ENCODE data around the gene LOXL4. TPM values are rescaled to one million over a fixed set of nuclear protein-coding genes. Genes with fewer than 3 reads are reported as not detected.

Gene LOXL4
- total RNA-seq, 3 donors from 2014 or later (not counting 1 experiment from before 2014, with no cell fraction given), result 0.23 TPM; not detected in 2

DNA sequence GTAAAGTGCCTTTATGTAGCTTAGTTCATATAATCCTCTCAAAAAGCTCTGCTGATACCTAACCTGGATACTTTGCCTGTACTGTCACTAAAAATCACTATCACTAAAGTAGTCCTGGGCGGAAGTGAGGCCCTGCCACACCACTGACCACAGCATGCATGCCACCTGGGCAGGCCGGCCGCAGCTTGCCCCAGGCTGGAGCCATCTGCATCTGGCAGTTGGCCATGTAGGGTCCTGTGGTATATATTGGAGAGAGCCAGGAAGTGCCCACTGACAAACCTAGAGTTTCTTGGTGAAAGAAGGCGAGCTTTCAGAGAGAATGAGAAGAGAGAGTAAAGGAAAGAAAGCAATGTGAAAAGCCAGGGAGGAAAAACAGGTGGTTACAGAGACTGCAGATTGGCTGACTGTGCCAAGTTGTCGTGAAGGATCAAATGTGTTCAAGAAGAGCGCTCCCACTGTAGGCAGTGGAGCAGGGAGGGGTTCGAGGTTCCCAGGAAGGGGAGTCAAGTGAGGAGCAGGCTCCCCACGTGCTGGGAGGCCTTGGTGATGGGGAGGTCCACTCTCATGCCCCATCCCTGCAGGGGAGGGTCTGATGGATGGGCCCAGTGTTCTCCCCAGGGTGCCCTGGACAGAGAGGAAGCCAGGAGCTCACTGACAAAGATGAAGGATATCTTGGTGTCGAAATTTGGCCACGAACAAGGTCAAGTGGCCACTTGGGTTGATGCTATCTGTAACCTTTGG is 13.6 kb downstream of the LOXL4 start:
- Mint-ChIP-seq H3K9me3 (no peaks in the 10 kb centered on the region), H3K27me3 (ENCODE audit: low read depth in 2 of 2) (no peaks in the 10 kb centered on the region), H3K4me1 (peaks cover 7 to 21% of the 10 kb centered on the region in 2 donors), H3K36me3 (peaks cover 16% of the 10 kb centered on the region), H3K4me3 (no peak overlapping the region), H3K27ac (peak overlapping the region; percentile 12 to 68)
- no peak overlapping the region for H3K27ac ChIP-seq (ENCODE audit: low read length)
- H3K4me1 ChIP-seq (ENCODE audit: control insufficient read depth, insufficient read depth, low read length), result peaks cover 23% of the 10 kb centered on the region
- WGBS (ENCODE audit: insufficient coverage), result 70% methylated on average over 10 of the region's 10 CpGs
- ATAC-seq (no peak), DNase-seq (no peak)
- H3K27me3 ChIP-seq (ENCODE audit: control insufficient read depth, insufficient read depth, low read length), result no peaks in the 10 kb centered on the region
- H3K9me3 ChIP-seq (ENCODE audit: control insufficient read depth, insufficient read depth, low read length), result no peaks in the 10 kb centered on the region
- H3K36me3 ChIP-seq (ENCODE audit: control insufficient read depth, insufficient read depth, low read length), result peaks cover 3% of the 10 kb centered on the region
- TF ChIP-seq, protein P1, sequence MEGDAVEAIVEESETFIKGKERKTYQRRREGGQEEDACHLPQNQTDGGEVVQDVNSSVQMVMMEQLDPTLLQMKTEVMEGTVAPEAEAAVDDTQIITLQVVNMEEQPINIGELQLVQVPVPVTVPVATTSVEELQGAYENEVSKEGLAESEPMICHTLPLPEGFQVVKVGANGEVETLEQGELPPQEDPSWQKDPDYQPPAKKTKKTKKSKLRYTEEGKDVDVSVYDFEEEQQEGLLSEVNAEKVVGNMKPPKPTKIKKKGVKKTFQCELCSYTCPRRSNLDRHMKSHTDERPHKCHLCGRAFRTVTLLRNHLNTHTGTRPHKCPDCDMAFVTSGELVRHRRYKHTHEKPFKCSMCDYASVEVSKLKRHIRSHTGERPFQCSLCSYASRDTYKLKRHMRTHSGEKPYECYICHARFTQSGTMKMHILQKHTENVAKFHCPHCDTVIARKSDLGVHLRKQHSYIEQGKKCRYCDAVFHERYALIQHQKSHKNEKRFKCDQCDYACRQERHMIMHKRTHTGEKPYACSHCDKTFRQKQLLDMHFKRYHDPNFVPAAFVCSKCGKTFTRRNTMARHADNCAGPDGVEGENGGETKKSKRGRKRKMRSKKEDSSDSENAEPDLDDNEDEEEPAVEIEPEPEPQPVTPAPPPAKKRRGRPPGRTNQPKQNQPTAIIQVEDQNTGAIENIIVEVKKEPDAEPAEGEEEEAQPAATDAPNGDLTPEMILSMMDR (IDR thresholded peaks at IDR 0.05), result no peak
- intact Hi-C loops (cut with micrococcal nuclease), result no loop called here
- no peak overlapping the region for H3K4me3 ChIP-seq (ENCODE audit: low read length)

DNA sequence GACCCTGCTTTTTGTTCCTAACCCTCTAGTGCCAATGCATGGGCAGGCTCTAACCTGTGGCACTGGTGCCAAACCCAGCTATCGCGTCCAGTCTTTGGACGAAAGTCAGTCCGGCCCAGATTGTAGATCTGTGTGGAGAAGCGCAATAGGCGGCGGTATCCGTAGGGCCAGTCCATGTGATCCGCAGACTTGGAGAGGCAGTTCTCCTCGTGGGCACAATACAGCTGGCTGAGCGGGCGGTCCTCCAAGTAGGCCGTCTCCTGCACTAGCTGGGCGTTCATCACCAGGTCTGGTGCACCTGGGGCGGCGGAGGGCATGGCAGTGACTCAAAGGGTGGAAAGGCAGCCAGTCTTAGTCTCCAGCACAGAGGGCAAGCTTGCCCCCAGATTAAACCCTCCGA is 14.5 kb downstream of the LOXL4 start:
- Histone ChIP-seq H3K27me3 (ENCODE audit: control insufficient read depth, insufficient read depth, low read length) (no peaks in the 10 kb centered on the region), H3K4me3 (ENCODE audit: low read length) (no peak overlapping the region), H3K36me3 (ENCODE audit: control insufficient read depth, insufficient read depth, low read length) (peaks cover 9% of the 10 kb centered on the region), H3K9me3 (ENCODE audit: control insufficient read depth, insufficient read depth, low read length) (no peaks in the 10 kb centered on the region), H3K27ac (ENCODE audit: low read length) (no peak overlapping the region), H3K4me1 (ENCODE audit: control insufficient read depth, insufficient read depth, low read length) (peaks cover 16% of the 10 kb centered on the region)
- Mint-ChIP-seq H3K4me1 (peaks cover 7 to 13% of the 10 kb centered on the region in 2 donors), H3K27me3 (ENCODE audit: low read depth in 2 of 2) (no peaks in the 10 kb centered on the region), H3K4me3 (no peak overlapping the region), H3K27ac (no peak overlapping the region), H3K9me3 (no peaks in the 10 kb centered on the region), H3K36me3 (peaks cover 21% of the 10 kb centered on the region)
- TF ChIP-seq, protein P1 (IDR thresholded peaks at IDR 0.05), result no peak
- DNase-seq (no peak), ATAC-seq (no peak)
- 95% methylated on average over 17 of the region's 17 CpGs for whole genome bisulfite sequencing (ENCODE audit: insufficient coverage)
- intact Hi-C loops (cut with micrococcal nuclease), result no loop called here

DNA sequence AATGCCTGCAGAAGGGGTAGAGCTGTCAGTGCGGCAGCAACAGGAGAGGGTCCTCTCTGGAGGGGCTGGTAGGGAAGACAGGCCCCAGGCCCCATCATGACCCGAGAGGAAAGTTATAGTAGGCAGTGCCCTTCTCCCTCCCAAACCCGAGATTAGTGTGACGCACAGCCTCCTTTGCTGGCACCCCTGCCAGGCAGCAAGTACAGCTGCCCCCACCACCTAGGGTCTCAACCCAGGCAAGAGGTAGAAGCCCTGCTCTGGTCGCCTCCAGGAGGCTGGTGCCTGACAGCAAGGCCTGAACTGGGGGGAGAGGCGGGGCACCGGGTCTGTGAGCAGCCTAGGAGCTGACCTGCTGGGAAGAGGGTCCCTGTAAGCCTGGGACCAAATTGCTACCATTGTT is 15.5 kb downstream of the LOXL4 start:
- Mint-ChIP-seq H3K27me3 (ENCODE audit: low read depth in 2 of 2) (no peaks in the 10 kb centered on the region), H3K4me1 (peaks cover 7 to 13% of the 10 kb centered on the region in 2 donors), H3K27ac (no peak overlapping the region), H3K4me3 (no peak overlapping the region), H3K36me3 (peaks cover 21% of the 10 kb centered on the region), H3K9me3 (no peaks in the 10 kb centered on the region)
- 92% methylated on average over 7 of the region's 7 CpGs for WGBS (ENCODE audit: insufficient coverage)
- H3K27ac ChIP-seq (ENCODE audit: low read length), result no peak overlapping the region
- H3K4me3 ChIP-seq (ENCODE audit: low read length), result no peak overlapping the region
- ATAC-seq (no peak), DNase-seq (no peak)
- TF ChIP-seq, protein P1 (IDR thresholded peaks at IDR 0.05), result no peak
- no peaks in the 10 kb centered on the region for H3K27me3 ChIP-seq (ENCODE audit: control insufficient read depth, insufficient read depth, low read length)
- peaks cover 16% of the 10 kb centered on the region for H3K4me1 ChIP-seq (ENCODE audit: control insufficient read depth, insufficient read depth, low read length)
- no peaks in the 10 kb centered on the region for H3K9me3 ChIP-seq (ENCODE audit: control insufficient read depth, insufficient read depth, low read length)
- H3K36me3 ChIP-seq (ENCODE audit: control insufficient read depth, insufficient read depth, low read length), result peaks cover 17% of the 10 kb centered on the region
- intact Hi-C loops (cut with micrococcal nuclease), result no loop called here

DNA sequence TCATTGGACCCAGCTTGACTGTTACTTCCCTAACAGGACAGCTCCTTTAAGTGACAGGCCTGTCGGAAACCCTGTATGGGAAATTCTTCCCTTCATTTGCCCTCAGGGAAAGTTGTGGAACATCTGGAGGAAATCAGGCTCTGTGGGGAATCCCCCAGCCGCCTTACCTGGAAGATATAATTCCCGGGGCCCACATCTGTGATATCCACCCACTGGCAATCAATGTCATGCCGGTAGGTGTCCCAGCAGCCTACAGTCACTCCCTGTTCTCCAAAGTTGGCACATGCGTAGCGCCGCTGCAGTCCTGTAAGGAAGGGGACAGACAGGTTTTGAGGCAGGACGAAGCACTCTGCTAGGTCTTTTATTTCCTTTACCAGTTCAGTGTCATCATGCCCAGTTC is 16.6 kb downstream of the LOXL4 start:
- H3K4me1 ChIP-seq (ENCODE audit: control insufficient read depth, insufficient read depth, low read length), result peaks cover 16% of the 10 kb centered on the region
- DNase-seq (peak in 1 of 2 donors; percentile 13), ATAC-seq (no peak)
- WGBS (ENCODE audit: insufficient coverage), result 97% methylated on average over 8 of the region's 8 CpGs
- no peak overlapping the region for H3K4me3 ChIP-seq (ENCODE audit: low read length)
- Mint-ChIP-seq H3K4me1 (peaks cover 7 to 12% of the 10 kb centered on the region in 2 donors), H3K36me3 (peaks cover 21% of the 10 kb centered on the region), H3K27me3 (ENCODE audit: low read depth in 2 of 2) (no peaks in the 10 kb centered on the region), H3K4me3 (no peak overlapping the region), H3K9me3 (no peaks in the 10 kb centered on the region), H3K27ac (no peak overlapping the region)
- peaks cover 20% of the 10 kb centered on the region for H3K36me3 ChIP-seq (ENCODE audit: control insufficient read depth, insufficient read depth, low read length)
- intact Hi-C loops (cut with micrococcal nuclease), result no loop called here
- H3K27ac ChIP-seq (ENCODE audit: low read length), result no peak overlapping the region
- no peaks in the 10 kb centered on the region for H3K9me3 ChIP-seq (ENCODE audit: control insufficient read depth, insufficient read depth, low read length)
- no peaks in the 10 kb centered on the region for H3K27me3 ChIP-seq (ENCODE audit: control insufficient read depth, insufficient read depth, low read length)
- TF ChIP-seq, protein P1 (IDR thresholded peaks at IDR 0.05), result no peak
